Activated CD8-positive, alpha-beta T cell treated with anti-CD3 and anti-CD28 coated beads for 36 hours (primary cell): Measurements from ENCODE around the gene OLFM1. TPM values are rescaled to one million over a fixed set of nuclear protein-coding genes. Genes with fewer than 3 reads are reported as not detected.

Experiments
- ATAC-seq: fragments of 200-7000 bp; cut with Tn5 transposase; one replicate; pipeline ENCODE4 v1.10.0; 2021; ENCODE audit warnings: mild to moderate bottlenecking, moderate library complexity
- CTCF ChIA-PET: fragments of 350-600 bp; sonication (Branson Sonifier 250); formaldehyde crosslinking; loops from one replicate; lab custom pipeline; 2021; ENCODE audit warnings: antibody characterized with exemption; lab: Charles Lee
- POLR2A ChIA-PET: fragments of 350-600 bp; sonication (Branson Sonifier 250); formaldehyde crosslinking; loops from one replicate; lab custom pipeline; 2021; ENCODE audit warnings: antibody characterized with exemption; lab: Charles Lee
- DNase-seq: peaks from one replicate; pipeline ENCODE4 v3.0.0-alpha.2; 2020
- H3K27ac Mint-ChIP-seq: one replicate; pipeline ENCODE4 v1.8.0; 2021; ENCODE audit warnings: mild to moderate bottlenecking, mixed read lengths
- H3K27me3 Mint-ChIP-seq: one replicate; pipeline ENCODE4 v1.8.0; 2021; ENCODE audit warnings: mixed read lengths
- H3K36me3 Mint-ChIP-seq: one replicate; pipeline ENCODE4 v1.8.0; 2021; ENCODE audit warnings: low read depth, mixed read lengths
- H3K4me1 Mint-ChIP-seq: one replicate; pipeline ENCODE4 v1.8.0; 2021; ENCODE audit warnings: low read depth, mixed read lengths
- H3K4me3 Mint-ChIP-seq: one replicate; pipeline ENCODE4 v1.8.0; 2021; ENCODE audit warnings: mild to moderate bottlenecking, moderate library complexity, mixed read lengths
- H3K9me3 Mint-ChIP-seq: one replicate; pipeline ENCODE4 v1.8.0; 2021; ENCODE audit warnings: mixed read lengths
- intact Hi-C: fragments of 100-400 bp; cut with micrococcal nuclease; formaldehyde crosslinking; loops from one replicate; pipeline ENCODE4 v1.10.0; 2022
- total RNA-seq, 2 experiments: library from RNA; stranded (reverse); gene quantifications; one replicate each; pipeline ENCODE4 v1.2.3, GENCODE V29; 2021
- TF ChIP-seq, protein P1 (sequence below): fragments of 200-600 bp; IDR thresholded peaks from one replicate; pipeline ENCODE4 v1.8.0; 2022; ENCODE audit warnings: antibody characterized with exemption, mild to moderate bottlenecking

OLFM1 gene
- total RNA-seq, 2 experiments from 2014 or later = not detected

DNA sequence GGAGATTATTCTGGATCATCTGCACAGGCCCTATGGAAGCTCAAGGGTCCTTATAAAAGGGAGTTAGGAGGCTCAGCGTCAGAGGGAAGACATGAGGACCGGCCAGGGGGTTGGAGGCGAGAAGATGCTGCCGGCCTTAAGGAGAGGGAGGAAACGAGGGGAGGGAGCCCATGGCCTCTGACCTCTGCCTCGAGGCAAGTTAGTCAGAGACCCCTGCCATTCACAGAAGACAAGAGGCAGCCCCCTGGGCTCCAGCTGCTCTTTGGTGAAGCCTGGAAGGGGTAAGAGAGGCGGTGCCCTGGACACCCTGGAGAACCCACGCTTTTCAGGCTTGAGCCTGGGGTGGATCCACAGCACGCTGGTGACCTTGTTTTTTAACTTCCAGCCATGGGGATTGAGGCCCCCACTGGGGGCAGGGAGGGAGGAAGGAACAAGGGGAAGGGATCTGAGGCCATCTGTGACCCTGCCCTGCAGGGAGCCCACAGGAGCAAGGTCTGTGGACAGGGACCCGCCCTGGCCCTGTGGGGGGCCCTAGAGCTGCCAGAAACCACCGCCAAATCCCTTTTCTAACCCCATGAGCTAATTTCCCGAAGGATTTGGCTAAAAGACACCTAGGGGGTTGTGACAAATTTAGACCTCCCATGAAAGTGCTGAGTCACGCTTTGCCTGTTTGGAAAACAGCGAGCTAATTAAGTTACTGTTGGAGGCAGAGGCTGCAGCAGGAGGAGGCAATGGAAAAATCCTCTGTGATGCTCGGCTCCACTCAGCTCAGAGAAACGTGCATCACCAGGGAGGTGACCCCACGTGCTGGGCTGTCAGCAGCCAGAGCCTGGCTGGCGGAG is 49.7 kb downstream of the OLFM1 start:
- intact Hi-C loops = no loop called here
- POLR2A ChIA-PET = no interaction called here
- H3K4me1 Mint-ChIP-seq = no peaks in the 10 kb centered on the region
- peaks cover 11% of the 10 kb centered on the region for H3K27me3 Mint-ChIP-seq
- CTCF ChIA-PET = no interaction called here
- TF ChIP-seq, protein P1, sequence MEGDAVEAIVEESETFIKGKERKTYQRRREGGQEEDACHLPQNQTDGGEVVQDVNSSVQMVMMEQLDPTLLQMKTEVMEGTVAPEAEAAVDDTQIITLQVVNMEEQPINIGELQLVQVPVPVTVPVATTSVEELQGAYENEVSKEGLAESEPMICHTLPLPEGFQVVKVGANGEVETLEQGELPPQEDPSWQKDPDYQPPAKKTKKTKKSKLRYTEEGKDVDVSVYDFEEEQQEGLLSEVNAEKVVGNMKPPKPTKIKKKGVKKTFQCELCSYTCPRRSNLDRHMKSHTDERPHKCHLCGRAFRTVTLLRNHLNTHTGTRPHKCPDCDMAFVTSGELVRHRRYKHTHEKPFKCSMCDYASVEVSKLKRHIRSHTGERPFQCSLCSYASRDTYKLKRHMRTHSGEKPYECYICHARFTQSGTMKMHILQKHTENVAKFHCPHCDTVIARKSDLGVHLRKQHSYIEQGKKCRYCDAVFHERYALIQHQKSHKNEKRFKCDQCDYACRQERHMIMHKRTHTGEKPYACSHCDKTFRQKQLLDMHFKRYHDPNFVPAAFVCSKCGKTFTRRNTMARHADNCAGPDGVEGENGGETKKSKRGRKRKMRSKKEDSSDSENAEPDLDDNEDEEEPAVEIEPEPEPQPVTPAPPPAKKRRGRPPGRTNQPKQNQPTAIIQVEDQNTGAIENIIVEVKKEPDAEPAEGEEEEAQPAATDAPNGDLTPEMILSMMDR = no peak
- no peaks in the 10 kb centered on the region for H3K36me3 Mint-ChIP-seq
- H3K4me3 Mint-ChIP-seq = no peak overlapping the region
- ATAC-seq (no peak), DNase-seq (no peak)
- H3K9me3 Mint-ChIP-seq = no peaks in the 10 kb centered on the region
- no peak overlapping the region for H3K27ac Mint-ChIP-seq

DNA sequence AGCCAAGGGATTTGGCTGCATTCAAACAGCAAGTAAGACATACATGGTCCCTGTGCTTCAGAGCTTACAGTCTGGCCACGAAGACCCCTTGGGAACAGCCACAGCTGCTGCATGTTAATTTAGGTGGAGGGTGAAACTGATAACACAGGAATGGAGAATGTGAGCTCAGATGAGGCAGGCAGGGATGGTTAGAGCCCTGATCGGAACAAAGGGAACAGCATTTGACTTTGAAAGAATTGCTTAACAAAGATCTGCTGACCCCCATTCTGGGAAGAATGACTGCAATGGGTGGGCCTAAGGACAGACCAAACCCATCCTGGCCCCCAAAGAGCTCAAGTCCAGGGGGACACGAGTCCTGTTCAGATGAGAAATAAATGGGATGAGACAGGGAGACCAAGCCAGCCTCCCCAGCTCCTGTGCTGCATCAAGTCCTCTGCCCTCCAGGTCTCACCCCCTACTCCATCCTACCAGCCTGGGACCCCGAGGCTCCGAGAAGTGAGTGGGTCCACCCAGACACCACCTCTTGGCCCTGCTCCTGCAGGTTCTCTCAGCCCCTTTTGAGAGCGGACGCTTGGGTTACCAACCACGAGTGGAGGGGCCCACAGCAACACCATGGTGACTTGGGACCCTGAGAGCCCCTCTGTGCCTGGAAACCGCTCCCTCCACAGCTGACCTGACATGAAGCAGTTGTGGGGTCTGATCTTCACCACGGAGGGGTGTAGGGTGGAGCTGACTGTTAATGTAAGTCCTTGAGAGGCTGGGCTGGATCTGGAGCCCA is 50.8 kb downstream of the OLFM1 start:
- ChIA-PET POLR2A (no interaction called here), CTCF (no interaction called here)
- Mint-ChIP-seq H3K27me3 (peaks cover 3% of the 10 kb centered on the region), H3K36me3 (no peaks in the 10 kb centered on the region), H3K9me3 (no peaks in the 10 kb centered on the region), H3K4me3 (no peak overlapping the region), H3K4me1 (no peaks in the 10 kb centered on the region), H3K27ac (no peak overlapping the region)
- DNase-seq (no peak), ATAC-seq (no peak)
- TF ChIP-seq, protein P1 = no peak
- intact Hi-C loops = no loop called here

DNA sequence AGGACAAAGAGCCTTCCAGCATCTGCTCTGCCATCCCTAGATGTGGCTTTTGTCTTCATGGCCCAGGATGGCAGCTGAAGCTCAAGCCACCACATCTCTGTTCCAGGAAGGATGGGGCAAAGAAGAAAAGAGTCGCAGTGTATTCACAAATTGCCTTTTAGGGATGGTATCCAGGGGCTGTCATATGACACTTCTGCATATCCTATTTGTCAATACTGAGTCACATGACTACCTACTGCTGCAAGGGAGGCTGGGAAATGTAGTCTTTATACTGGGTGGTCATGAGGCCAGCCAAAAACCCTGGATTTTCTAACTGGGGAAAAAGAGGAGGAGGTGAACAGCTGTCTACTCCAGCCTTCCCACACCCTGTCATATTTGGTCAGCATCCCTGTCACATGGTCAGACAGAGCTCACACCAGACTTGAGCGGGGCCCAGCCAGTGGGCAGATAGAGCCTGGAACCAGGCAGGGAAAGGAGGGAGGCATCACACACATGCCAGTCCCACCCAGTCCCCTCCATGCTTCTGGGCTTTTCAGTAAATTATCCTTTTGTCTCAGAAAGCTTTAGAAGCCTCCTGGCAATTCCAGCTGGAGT is 52.0 kb downstream of the OLFM1 start:
- POLR2A ChIA-PET = no interaction called here
- TF ChIP-seq, protein P1 = no peak
- CTCF ChIA-PET = no interaction called here
- Mint-ChIP-seq H3K27me3 (peaks cover 2% of the 10 kb centered on the region), H3K36me3 (no peaks in the 10 kb centered on the region), H3K4me1 (no peaks in the 10 kb centered on the region), H3K4me3 (no peak overlapping the region), H3K27ac (no peak overlapping the region), H3K9me3 (no peaks in the 10 kb centered on the region)
- ATAC-seq (no peak), DNase-seq (no peak)
- intact Hi-C loops = no loop called here

DNA sequence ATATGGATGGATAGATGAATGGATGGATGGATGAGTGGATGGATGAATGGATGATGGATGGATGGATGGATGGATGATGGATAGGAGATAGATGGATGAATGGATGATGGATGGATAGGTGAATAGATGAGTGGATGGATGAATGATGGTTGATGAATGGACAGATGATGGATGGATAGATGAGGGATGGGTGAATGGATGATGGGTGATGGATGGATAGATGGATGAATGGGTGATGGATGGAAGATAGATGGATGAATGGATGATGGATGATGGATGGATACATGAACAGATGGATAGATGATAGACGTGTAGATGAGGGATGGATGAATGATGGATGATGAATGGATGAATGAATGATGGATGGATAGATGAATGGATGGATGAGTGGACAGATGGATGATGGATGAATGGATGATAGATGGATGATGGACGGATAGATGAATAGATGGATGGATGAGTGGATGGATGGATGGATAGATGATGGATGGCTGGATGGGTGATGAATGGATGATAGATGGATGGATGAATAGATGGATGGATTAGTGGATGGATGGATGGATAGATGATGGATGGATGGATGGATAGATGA is 53.8 kb downstream of the OLFM1 start:
- Mint-ChIP-seq H3K27me3 (peaks cover 5% of the 10 kb centered on the region), H3K4me1 (no peaks in the 10 kb centered on the region), H3K36me3 (no peaks in the 10 kb centered on the region), H3K27ac (no peak overlapping the region), H3K9me3 (no peaks in the 10 kb centered on the region), H3K4me3 (no peak overlapping the region)
- intact Hi-C loops = no loop called here
- ATAC-seq (no peak), DNase-seq (no peak)
- TF ChIP-seq, protein P1 = no peak
- ChIA-PET POLR2A (no interaction called here), CTCF (no interaction called here)
